Gastroesophageal sphincter (tissue), 4 donors: ENCODE results near the gene ZBED6. TPM values are rescaled to one million over a fixed set of nuclear protein-coding genes. Genes with fewer than 3 reads are reported as not detected.

Experiments used
- ATAC-seq: fragments of 150-250 bp; one replicate; pipeline ENCODE4 v1.9.1; 2016; ENCODE audit warnings: mild to moderate bottlenecking, moderate library complexity
- H3K27ac ChIP-seq, 4 donors: fragments of 200-600 bp; sonication (generic) in 3 of 4; 1 replicate in 3 of 4; 2 replicates in 1 of 4; pipeline ENCODE4 v1.5.1; 2016 to 2019
- H3K27me3 ChIP-seq: fragments of 200-600 bp; sonication (generic); one replicate; pipeline ENCODE4 v1.5.1; 2019
- H3K36me3 ChIP-seq, 2 donors: fragments of 200-600 bp; sonication (generic); one replicate each; pipeline ENCODE4 v1.5.1; 2019; ENCODE audit warnings: control low read depth in 1 of 2
- H3K4me1 ChIP-seq, 3 donors: fragments of 200-600 bp; sonication (generic); 1 replicate in 2 of 3; 2 replicates in 1 of 3; pipeline ENCODE4 v1.5.1; 2016 to 2019; ENCODE audit warnings: control low read depth in 2 of 3
- H3K4me3 ChIP-seq, 2 donors: fragments of 200-600 bp; sonication (generic); one replicate each; pipeline ENCODE4 v1.5.1; 2019; ENCODE audit warnings: mild to moderate bottlenecking in 1 of 2, moderate library complexity in 1 of 2
- H3K9me3 ChIP-seq, 3 donors: fragments of 200-600 bp; sonication (generic); one replicate each; pipeline ENCODE4 v1.5.1; 2017 to 2019; ENCODE audit warnings: control low read depth in 2 of 3
- EP300 ChIP-seq: sonication (generic); formaldehyde crosslinking; IDR thresholded peaks from one replicate; pipeline ENCODE4 v1.6.1; 2017; ENCODE audit warnings: antibody characterized with exemption, mild to moderate bottlenecking
- POLR2A ChIP-seq, 2 donors: fragments of 450-650 bp; IDR thresholded peaks; one replicate each; pipeline ENCODE4 v1.6.1; 2017; ENCODE audit warnings: antibody characterized with exemption in 2 of 2, mild to moderate bottlenecking in 2 of 2, moderate library complexity in 1 of 2
- POLR2AphosphoS5 ChIP-seq: sonication (generic); formaldehyde crosslinking; IDR thresholded peaks from one replicate; pipeline ENCODE4 v1.6.1; 2017; ENCODE audit warnings: antibody characterized with exemption
- WGBS, 2 donors: methylation state at CpG; one replicate each; pipeline ENCODE4 v1.1.5; 2018; ENCODE audit warnings: low coverage in 1 of 2; 5-methylcytosine and 5-hydroxymethylcytosine counted together
- total RNA-seq, 4 donors: library from RNA; depleted of rRNA; stranded (reverse); fragments of >200 nt; gene quantifications; one replicate each; pipeline ENCODE4 v1.1.0, GENCODE V29; 2016
- TF ChIP-seq, protein P1 (sequence below), 4 experiments: fragments of 200-600 bp in 2 of 4; fragments of 450-650 bp in 2 of 4; sonication (generic) in 1 of 4; IDR thresholded peaks; one replicate each; pipeline ENCODE4 v1.5.1; 2017 to 2019; ENCODE audit warnings: antibody characterized with exemption in 4 of 4, mild to moderate bottlenecking in 2 of 4, moderate library complexity in 2 of 4

ZBED6 gene
- total RNA-seq, 4 donors from 2014 or later = 11.6 to 19.9 (median 18.7) TPM

DNA sequence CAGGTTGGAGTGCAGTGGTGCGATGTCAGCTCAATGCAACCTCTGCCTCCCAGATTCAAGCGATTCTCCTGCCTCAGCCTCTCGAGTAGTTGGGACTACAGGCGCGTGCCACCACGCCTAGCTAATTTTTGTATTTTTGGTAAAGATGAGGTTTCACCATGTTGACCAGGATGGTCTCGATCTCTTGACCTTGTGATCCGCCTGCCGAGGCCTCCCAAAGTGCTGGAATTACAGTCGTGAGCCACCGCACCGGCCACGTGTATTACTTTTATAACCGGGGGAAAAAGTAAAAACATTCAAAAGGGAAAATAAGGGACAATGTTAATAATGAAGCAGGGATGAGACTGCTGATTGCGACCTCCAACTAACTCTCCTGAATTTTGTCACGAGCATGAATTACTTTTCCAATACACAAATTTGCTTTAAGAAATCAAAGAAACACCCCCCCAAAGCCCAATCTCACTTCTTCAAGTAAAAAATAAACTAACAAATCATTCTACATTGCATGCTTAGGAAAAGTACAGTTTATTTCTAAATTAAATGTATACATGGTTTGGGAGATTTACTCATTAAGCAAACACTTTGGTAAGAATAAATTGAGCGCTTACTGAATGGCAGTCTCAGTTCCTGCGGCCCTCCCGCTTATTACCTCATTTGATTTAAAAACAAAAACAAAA lies 521 bp upstream of the ZBED6 start:
- no peak for ATAC-seq
- TF ChIP-seq POLR2A (IDR thresholded peaks at IDR 0.05) (no peak), EP300 (no peak), POLR2AphosphoS5 (no peak)
- TF ChIP-seq, protein P1, sequence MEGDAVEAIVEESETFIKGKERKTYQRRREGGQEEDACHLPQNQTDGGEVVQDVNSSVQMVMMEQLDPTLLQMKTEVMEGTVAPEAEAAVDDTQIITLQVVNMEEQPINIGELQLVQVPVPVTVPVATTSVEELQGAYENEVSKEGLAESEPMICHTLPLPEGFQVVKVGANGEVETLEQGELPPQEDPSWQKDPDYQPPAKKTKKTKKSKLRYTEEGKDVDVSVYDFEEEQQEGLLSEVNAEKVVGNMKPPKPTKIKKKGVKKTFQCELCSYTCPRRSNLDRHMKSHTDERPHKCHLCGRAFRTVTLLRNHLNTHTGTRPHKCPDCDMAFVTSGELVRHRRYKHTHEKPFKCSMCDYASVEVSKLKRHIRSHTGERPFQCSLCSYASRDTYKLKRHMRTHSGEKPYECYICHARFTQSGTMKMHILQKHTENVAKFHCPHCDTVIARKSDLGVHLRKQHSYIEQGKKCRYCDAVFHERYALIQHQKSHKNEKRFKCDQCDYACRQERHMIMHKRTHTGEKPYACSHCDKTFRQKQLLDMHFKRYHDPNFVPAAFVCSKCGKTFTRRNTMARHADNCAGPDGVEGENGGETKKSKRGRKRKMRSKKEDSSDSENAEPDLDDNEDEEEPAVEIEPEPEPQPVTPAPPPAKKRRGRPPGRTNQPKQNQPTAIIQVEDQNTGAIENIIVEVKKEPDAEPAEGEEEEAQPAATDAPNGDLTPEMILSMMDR (IDR thresholded peaks at IDR 0.05) = no peak
- Histone ChIP-seq H3K27me3 (no peaks in the 10 kb centered on the region), H3K27ac (peak overlapping the region; percentile 21 to 96 (median 94)), H3K4me1 (peaks cover 4 to 43% (median 28%) of the 10 kb centered on the region in 3 donors), H3K4me3 (peak overlapping the region; percentile 87 to 91), H3K36me3 (peaks cover 0 to 10% of the 10 kb centered on the region in 2 donors), H3K9me3 (no peaks in the 10 kb centered on the region)
- WGBS, 2 donors = 66 to 70% methylated on average over 13 to 17 of the region's 19 CpGs

DNA sequence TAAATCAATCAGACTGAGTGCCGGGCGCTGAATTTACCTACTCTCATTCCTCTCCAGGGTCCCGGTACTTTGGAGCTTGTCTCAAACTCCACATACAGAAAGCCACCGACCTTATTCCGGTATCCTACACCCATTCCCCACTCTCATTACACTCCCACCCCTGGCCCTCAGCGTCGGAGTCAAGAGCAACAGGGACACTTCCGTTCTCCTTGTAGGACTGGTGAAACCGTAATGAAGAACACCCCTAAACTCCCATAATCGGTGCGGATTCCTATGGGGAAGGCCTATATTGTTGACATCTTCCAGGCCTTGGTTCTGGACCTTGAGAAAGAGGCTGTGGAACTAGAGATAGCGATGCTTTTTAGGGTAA lies 798 bp downstream of the ZBED6 start:
- Histone ChIP-seq H3K4me1 (peaks cover 4 to 57% (median 36%) of the 10 kb centered on the region in 3 donors), H3K9me3 (no peaks in the 10 kb centered on the region), H3K4me3 (peak overlapping the region; percentile 87 to 91), H3K27ac (peak overlapping the region; percentile 94 to 96 (median 95)), H3K27me3 (no peaks in the 10 kb centered on the region), H3K36me3 (peaks cover 0 to 10% of the 10 kb centered on the region in 2 donors)
- TF ChIP-seq POLR2A (IDR thresholded peaks at IDR 0.05) (no peak), EP300 (no peak), POLR2AphosphoS5 (no peak)
- TF ChIP-seq, protein P1 (IDR thresholded peaks at IDR 0.05) = no peak
- ATAC-seq = peak; percentile 8
- 0 to 2% methylated on average over 5 to 11 of the region's 12 CpGs for WGBS, 2 donors

DNA sequence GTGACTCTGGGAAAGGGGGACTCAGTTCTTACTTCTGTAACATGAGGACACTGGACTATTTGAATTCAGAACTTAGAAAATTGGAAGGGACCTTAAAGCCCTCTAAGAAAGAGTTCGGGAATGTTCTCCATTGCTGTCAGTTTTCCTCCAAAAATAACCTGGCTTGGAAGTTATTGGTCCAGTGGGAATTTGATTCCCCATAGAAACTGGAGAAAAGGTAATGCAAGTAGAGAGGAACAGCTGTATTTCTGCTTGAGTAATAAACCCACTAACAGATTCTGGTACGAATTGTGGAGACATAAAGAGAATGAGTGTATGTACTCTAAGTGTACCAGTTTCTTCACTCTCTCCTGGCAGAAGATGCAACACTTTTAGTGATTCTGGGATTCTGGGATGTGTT lies 1.8 kb downstream of the ZBED6 start:
- Histone ChIP-seq H3K9me3 (no peaks in the 10 kb centered on the region), H3K36me3 (peaks cover 0 to 10% of the 10 kb centered on the region in 2 donors), H3K4me3 (peak overlapping the region in 1 of 2 donors; percentile 87), H3K4me1 (peaks cover 4 to 66% (median 36%) of the 10 kb centered on the region in 3 donors), H3K27me3 (no peaks in the 10 kb centered on the region), H3K27ac (peak overlapping the region in 2 of 4 donors; percentile 94 to 96)
- ATAC-seq = no peak
- TF ChIP-seq, protein P1 (IDR thresholded peaks at IDR 0.05) = no peak
- TF ChIP-seq EP300 (no peak), POLR2AphosphoS5 (no peak), POLR2A (IDR thresholded peaks at IDR 0.05) (no peak)
- WGBS, 2 donors = 52 to 57% methylated on average over 1 to 2 of the region's 2 CpGs

- WGBS, 2 donors = 27 to 62% methylated on average over 4 to 6 of the region's 6 CpGs
- Histone ChIP-seq H3K4me3 (no peak overlapping the region), H3K9me3 (no peaks in the 10 kb centered on the region), H3K4me1 (peaks cover 4 to 75% (median 36%) of the 10 kb centered on the region in 3 donors), H3K27ac (peak overlapping the region in 1 of 4 donors; percentile 0), H3K27me3 (no peaks in the 10 kb centered on the region), H3K36me3 (peaks cover 0 to 11% of the 10 kb centered on the region in 2 donors)
- TF ChIP-seq POLR2A (IDR thresholded peaks at IDR 0.05) (no peak), POLR2AphosphoS5 (no peak), EP300 (no peak)
- TF ChIP-seq, protein P1 (IDR thresholded peaks at IDR 0.05) = no peak
- ATAC-seq = no peak
These were observed 2.7 kb downstream of the ZBED6 start for GRCh38 chr1:203797948-203798655.
